Peyer's patch (tissue), 4 donors: ENCODE measurements around the gene RHOH.
A peak's percentile ranks its signal among the peaks of the same experiment; 100 is the strongest.

Source experiments
- POLR2A ChIP-seq, 2 donors: fragments of 450-650 bp; IDR thresholded peaks; one replicate each; pipeline ENCODE4 v1.5.1; 2017; ENCODE audit warnings: antibody characterized with exemption in 2 of 2, mild to moderate bottlenecking in 2 of 2, moderate library complexity in 2 of 2
- TF ChIP-seq, protein P1 (sequence below), 6 experiments: fragments of 450-650 bp in 4 of 6; fragments of 200-600 bp in 2 of 6; sonication (generic) in 1 of 6; IDR thresholded peaks; one replicate each; pipeline ENCODE4 v1.5.1; 2017 to 2019; ENCODE audit warnings: antibody characterized with exemption in 6 of 6, mild to moderate bottlenecking in 3 of 6, moderate library complexity in 1 of 6

DNA sequence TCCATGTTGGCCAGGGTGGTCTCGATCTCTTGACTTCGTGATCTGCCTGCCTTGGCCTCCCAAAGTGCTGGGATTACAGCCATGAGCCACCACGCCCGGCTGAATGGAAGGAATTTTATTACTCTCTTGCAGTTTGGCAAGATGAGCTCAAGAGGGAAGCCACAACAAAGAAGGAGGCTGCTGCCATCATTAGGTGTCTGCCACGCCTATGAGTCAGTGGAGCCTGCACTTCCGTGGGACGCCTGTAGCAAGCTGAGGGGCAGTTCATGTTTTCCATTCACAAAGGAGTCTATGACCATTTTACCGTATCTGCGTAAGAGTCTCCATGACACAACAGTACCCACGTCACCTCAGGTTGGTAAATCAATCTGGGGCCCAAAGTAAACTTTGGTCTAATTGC lies 87.1 kb downstream of the RHOH start:
- TF ChIP-seq, protein P1, sequence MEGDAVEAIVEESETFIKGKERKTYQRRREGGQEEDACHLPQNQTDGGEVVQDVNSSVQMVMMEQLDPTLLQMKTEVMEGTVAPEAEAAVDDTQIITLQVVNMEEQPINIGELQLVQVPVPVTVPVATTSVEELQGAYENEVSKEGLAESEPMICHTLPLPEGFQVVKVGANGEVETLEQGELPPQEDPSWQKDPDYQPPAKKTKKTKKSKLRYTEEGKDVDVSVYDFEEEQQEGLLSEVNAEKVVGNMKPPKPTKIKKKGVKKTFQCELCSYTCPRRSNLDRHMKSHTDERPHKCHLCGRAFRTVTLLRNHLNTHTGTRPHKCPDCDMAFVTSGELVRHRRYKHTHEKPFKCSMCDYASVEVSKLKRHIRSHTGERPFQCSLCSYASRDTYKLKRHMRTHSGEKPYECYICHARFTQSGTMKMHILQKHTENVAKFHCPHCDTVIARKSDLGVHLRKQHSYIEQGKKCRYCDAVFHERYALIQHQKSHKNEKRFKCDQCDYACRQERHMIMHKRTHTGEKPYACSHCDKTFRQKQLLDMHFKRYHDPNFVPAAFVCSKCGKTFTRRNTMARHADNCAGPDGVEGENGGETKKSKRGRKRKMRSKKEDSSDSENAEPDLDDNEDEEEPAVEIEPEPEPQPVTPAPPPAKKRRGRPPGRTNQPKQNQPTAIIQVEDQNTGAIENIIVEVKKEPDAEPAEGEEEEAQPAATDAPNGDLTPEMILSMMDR (IDR thresholded peaks at IDR 0.05) = peak in 3 of 6 experiments; percentile 14 to 31 (median 16)
- TF ChIP-seq POLR2A (IDR thresholded peaks at IDR 0.05) = no peak
